Measurements from ENCODE around the gene CBARP.
A peak's percentile ranks its signal among the peaks of the same experiment; 100 is the strongest.

Gene CBARP, protein sequence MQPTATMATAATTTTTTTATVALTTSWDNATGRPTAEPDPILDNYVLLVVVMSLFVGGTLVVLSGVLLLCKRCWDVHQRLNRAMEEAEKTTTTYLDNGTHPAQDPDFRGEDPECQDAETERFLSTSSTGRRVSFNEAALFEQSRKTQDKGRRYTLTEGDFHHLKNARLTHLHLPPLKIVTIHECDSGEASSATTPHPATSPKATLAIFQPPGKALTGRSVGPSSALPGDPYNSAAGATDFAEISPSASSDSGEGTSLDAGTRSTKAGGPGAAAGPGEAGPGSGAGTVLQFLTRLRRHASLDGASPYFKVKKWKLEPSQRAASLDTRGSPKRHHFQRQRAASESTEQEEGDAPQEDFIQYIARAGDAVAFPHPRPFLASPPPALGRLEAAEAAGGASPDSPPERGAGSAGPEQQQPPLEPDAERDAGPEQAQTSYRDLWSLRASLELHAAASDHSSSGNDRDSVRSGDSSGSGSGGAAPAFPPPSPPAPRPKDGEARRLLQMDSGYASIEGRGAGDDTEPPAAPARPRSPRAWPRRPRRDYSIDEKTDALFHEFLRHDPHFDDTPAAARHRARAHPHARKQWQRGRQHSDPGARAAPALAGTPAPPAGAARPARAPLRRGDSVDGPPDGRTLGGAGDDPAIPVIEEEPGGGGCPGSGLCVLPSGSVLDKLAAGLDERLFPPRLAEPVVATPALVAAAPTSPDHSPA

DNA sequence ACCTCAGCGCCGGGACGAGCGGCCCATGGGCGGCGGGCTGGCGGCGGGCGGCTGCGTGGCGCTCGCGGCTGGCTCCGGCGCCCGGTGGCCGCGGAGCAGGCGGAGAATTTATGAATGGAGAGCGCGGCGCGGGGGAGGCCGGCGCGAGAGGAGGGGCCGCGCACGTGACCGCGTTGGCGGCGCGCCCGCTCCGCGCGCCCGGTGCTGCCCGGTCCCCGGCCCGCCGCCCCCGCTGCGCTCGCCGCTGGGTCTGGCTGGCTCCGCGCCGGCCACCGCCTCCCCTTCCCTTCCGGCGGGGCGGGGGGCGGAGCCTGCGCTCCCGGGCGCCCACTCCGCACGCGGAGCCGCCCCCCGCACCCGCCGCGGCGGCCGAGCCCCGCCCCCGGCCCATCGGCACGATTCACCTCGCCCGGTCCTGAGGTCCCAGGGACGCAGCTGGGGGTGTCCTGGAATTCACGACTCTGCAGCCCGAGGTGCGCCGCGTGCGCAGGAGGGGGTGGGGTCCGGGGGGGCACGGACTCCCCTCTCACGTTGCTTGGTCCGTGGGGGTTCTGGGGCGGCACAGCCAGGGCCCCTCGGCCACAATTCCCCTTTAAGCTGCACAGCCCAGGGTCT is at the start of gene CBARP:
Gene CBARP (minus strand): TSS at position 252 of the 615 bp plus-strand sequence. CDS start 1,905 bp downstream, outside the sequence.
- peak; percentile 25 for DNase-seq

DNA sequence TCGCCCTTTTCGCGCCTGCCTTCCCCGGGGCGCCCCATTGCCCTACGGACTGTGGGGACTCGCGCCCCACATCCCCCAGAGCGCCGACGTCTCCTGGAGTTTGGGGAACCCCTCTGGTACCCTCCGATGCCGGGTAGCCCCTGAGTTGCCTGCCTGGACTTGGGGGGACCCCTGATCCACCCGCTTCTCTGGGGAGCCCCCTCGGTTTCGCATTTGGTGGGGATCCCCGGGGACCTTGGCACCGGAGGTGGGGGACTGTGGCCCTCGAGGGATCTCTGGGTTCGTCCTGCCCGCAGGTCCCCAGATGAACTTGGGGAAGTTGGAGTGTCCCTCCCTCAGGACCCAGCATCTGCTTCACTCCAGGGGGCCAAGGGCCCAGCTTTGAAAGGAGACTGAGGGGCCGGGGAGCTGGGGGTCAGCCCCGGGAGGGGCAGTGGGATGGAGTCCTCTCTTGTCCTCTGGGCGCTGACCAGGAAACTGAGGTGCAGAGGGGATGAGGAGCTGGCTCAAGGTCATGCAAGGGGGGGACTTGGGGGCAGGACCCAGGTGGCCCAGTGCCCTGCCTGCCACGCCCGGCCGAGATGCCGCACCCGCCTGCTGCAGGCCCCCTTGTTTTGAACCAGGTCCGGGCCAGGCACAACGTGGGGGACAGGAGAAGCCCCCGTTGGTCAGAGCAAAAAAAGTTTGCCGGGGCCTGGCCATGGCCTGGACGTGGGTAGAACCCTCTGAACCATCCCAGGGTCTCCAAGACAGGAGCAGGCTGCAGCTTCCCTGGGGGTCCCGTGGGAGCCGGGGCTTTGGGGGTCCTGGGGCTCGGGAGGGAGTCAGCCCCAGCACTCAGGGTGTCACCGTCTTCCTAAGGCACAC is 48.9 kb upstream of the CBARP start:
- no peak for DNase-seq

DNA sequence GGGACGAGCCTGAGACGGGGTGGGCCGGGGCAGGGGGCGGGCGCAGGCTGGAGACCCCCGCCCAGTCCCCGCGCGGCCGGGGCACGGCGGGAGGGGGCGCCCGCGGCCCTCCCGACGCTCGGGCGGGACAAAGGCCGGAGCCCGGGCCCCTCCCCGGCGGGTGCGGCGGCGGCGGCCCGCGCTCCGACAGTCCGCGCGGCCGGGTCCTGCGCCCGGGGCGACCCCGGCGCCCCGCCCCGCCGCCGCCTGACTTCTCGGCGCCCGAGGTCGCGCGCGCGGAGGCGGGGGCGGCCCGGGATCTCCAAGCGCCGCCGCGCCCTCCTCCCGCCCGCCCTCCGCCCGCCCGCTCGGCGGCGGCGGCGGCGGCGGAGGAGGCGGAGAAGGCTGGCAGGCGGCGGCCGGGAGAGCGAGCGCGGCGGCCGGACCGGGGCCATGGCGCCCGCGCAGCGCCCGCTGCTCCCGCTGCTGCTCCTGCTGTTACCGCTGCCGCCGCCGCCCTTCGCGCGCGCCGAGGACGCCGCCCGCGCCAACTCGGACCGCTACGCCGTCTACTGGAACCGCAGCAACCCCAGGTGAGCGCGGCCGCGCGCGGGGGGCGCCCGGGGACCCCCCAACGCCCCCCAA is 48.0 kb upstream of the CBARP start, which contains the start of gene EFNA2:
Gene EFNA2 (plus strand): TSS at position 137 of the 624 bp plus-strand sequence. CDS start 296 bp downstream, at position 433.
- DNase-seq, result no peak

DNA sequence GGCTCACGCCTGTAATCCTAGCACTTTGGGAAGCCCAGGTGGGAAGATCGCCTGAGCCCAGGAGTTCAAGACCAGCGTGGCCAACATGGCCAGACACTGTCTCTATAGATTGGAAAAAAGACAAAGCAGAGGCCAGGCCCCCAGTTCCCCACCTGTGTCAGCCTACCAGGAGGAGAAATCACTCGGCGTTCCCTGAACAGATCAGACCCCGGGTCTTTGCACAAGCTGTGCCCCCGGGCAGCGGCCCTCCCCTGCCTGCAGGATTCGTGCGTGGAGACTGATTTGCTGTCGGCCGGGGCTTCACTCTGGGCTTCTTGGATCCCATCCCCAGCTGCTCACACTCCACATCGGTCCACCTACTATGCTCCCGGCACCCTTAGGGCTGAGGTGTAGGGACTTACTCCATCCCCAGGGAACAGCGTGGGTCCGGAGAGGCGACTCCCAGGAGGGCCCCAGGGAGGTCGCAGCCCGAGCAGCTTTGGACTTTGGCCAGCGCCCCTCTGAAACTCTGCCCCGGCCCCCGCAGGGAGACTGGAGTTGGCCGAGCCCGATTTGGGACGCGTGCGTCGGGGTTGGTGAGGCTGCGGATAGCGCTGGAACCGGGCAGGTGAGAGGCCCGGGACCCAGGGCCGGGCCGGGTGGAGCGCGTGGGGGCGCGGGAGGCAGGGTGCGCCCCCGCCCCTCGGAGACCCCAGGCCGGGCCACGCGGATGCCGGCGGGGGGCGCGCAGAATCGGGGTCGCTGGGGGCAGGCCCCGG is 47.4 kb upstream of the CBARP start:
- DNase-seq, result no peak

DNA sequence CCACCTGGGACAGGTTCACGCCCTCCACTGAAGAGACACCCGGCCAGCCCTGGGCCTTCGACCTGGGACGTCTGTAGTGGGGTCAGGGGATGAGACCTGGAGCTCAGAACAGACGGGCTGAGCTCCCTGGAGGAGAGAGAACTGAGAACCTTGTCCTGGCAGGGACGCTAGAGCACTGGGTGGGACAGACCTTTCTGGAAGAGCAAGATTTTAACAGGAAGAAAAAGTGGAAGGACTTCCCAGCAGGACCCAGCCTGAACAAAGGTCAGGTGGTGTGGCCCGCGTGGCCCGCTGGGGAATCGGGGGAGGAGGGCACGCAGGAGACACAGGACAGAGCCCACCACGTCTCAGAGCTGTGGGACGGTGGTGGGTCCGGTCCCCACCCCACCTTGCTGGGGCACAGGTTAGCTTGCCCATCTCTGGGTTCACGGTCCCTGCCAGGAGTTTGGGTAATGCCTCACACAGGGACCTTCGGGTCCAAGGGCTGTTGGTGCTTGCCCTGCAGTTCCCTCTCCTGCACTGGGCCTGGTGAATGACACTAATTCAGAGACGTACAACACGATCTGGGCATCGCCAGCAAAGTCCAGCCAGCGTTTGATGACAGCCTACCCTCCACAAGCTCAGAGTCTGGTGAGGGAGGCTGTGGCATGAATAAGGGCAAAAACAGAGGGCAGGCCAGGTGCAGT is 46.6 kb upstream of the CBARP start:
- DNase-seq, result no peak

DNA sequence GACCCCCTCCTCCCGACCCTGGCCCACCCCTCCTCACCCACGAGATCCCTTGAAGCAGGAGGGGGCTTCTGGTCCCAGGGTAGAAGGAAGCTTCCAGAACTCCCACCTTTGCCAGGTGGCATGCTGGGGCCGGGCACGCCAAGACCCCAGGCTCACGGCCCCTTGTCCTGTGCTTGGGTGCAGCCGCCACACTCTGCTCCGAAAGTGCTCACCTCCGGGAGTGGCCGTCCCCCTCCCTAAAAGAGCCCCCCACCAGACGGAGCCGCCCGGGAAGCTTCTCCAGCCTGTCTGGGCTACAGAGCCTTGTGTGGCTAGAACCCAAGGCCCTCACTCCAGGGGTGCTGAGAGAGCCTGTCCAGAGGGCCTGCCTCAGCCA is 46.1 kb upstream of the CBARP start:
- DNase-seq, result no peak

DNA sequence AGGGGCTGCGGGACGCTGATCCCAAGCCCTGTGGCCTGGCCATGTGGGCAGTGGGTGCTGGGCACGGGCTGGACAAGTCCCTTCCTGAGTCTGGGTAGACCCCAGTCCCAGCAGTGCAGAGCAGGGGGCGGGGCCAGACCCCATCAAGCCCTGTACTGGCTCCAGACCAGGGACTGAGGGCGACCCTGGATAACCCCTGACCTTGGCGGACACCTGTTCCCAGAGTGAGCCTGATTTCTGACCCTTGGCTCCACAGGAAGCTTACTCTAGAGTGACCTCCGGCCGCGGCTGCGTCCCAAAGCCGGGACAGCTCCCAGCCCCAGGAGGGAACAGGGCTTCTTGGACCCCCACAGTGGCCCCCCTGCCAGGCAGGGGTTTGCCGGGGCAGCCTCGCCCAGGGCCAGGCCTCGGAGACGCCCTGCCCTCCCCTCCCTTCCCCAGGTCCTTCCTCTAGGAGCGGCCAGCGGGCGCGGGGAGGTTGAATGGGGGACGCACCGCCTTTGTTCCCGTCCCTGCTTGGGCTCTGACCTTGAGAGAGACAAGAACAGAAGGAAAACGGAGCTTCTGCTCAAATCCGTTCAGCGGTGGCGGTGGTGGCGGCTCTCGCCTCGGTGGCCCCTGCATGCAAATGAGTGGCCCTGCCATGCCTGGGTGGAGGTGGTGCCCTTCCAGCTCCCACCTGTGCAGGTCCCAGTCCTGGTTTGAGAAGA is 45.6 kb upstream of the CBARP start:
- DNase-seq, result no peak

DNA sequence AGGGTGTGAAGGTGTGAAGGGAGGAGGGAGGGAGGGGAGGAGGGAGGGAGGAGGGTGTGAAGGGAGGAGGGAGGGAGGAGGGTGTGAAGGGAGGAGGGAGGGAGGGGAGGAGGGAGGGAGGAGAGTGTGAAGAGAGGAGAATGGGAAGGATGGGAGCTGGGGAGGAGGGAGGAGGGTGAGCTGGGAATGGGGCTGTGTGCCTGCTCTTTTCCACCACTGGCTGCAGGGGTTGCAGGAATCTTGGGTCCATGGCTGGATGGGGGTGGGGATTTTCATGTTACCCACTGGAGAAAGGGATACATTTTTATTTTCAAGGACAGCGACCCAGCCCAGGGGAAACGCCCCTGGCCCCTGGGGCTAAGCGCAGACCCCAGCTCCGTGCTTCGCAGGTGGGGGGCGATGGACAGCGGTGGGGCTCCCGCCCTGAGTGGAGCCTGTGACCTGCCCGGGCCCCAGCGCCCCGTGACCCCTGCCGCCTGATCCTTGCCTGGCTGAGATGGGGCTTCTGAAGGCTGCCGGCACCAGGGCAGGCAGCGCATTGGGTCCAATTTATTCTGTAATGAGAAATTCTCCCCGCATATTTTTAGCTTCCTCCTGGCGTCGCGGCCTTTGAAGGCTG is 44.9 kb upstream of the CBARP start:
- DNase-seq, result no peak

DNA sequence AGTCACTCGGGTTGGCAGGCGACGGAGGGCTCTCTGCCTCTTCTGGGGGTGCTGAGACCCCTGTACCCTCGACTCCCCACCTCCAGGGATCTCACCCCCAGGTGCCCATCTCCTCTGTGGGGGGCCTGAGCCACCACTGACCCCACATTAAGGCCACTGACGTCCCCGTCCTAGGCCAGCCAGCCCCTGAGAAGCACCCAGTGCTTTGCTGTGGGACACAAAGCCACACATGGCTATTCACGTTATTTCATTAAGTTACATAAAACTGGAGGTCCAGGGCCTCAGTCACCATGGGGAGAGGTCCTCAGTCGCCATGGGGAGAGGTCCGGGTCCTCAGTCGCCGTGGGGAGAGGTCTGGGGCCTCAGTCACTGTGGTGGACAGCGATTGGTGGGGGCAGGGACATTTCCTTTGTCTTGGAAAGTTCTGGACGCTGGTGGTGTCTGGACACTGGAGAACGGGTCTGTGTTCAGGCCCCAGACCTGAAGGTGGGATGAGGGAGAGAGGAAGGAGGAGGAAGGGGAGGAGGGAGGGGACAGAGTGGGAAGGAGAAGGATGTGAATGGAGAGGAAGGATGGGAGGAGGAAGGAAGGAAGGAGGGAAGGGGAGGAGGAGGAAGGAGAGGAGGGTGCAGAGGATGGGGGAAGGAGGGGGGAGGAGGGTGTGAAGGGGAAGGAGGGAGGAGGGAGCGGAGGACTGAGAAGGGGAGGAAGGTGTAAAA is 43.9 kb upstream of the CBARP start:
- no peak for DNase-seq

DNA sequence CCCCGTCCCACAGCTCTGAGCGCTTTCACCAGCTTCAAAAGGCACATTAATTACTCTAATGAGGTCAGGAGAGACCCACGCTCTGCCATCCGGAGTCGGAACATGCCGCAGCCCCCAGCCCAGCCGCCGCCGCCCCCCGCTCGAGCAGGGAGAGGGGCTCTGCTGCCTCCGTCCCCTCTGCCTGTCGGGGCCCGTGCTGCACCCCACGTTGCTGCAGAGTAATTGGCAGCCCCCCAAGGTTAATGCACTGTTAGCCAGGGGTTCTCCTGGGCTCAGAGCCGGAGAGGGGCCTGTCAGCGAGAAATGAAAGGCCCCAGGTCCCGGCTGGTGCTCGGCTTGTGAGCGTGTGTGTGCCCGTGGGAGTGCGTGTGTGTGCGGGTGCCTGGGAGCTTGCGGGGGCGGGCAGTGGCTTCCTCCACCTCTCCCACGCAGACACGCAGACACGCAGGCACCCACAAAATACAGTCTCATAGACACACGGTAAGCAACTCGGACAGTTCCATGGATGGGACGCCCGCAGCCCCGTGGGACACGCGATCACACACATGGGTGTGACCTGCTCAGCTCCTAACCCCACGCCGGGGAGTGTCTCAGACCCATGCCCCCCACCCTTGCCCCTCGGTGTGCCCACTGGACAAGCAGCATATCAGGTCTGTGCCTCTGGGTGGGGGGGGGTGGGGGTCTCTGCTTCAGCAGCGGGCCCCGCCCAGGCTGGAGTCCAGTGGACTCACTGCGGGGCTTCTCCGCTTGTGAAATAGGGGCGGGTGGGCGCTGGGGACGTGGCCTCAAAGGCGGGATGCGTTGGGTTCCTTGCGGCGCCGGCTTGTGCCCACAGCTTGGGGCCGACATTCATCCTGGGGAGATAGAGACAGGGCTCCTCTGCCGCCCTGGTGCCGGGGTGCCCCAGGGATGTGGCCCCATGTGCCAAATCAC is 43.1 kb upstream of the CBARP start:
- DNase-seq, result no peak

DNA sequence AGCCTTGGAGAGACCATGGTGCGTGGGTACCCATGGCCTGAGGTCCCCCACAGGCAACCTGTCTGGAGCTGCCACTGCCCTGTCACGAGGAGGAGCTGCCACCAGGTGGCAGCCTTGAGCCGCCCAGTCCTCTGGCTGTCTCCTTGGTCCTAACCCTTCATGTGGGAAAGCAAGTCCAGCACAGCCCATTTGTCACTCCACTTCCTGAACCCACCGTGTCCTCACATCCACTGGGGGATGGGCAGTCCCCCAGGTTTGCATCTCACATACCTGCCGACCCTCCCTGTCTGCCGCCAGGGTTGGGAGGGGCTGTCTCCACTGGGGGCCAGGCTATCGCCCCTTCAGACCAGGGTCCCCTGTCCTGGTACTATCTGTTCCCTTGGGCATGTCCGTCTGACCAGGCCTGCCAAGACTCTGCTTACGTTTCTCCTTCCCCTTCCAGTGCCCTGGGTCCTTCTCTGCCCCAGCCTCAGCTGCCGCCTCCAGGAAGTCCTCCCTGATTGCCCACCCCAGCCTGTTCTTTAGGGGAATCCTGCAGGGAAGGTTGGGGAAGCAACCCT is 42.1 kb upstream of the CBARP start:
- DNase-seq, result peak; percentile 66

DNA sequence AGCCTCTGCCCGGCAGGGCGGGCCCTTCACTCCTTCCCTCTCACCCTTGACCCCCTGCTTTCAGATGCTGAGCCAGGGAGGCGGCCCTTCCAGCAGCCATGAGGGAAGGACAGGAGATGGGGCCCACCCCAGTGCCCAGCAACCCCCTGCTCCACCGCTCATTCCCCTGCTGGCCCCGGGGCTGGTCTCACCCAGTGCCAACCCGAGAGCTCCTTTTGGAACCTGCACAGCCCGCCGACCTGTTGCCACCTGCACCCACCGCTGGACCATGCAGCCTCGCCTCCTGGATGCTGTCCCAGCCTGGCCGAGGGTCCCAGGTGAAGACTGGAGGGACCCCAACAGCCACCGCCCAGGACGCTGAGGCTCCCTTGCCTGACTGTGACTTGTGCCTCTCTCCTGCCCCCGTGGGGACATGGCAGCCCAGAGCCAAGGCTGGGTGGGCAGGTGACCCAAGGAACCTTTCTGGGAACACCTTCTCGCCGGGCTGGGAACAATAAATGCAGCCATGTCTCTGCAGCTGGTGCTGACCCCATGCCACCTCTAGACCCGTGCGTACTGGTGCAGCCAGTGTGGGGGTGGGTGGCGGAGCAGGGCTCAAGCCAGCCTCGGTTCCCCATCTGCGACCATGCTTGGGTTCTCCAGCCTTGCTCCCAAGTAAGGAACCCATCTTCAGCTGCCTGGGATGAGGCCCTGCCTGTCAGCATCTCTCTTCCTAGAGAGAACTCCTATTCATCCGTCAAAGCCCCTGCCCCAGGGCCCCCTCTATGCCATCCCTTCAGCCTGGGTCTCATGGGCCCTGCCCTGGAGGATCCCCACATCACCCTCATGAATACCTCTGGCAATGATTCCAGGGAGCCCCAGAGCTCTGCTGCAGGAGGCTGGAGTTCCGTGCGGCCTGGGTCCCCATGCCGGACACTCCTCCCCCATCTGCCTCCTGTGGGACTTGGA is 41.2 kb upstream of the CBARP start:
- no peak for DNase-seq

DNA sequence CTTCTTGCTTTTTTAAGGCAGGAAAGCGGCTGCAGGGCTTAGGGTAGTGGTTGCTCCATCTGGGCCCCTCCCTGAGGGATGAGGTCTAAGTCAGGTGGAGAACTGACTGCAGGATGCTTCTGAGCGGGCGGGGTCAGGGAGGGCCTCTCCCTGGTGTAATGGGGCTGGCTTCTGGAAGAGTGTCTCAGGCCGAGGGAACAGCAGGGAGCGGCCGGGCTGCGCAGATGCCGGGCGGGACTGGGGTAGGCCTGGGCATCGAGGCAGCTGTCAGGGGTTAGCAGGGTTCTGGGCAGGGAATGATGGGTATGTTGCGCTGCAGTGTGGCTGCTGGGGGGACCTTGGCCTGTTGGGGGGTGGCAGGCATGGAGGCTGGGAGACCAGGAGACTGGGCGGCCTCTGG is 40.3 kb upstream of the CBARP start:
- DNase-seq, result no peak

DNA sequence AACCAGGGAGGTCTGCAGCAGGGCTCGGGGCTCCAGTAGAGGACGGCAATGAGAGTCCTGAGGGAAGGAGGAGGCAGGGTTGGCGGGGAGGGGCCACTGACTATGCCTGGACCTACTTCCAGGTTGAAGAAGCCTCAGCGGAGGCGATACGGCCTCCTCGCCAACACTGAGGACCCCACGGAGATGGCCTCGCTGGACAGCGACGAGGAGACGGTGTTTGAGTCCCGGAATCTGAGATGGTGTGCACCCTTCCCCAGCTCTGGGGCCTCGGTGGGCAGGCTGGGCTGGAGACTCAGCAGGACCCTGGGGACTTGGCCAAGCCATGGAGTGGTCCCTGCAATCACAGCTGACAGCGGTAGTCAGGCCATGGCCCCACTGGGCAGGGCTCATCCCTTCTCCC is 39.3 kb upstream of the CBARP start:
- no peak for DNase-seq

DNA sequence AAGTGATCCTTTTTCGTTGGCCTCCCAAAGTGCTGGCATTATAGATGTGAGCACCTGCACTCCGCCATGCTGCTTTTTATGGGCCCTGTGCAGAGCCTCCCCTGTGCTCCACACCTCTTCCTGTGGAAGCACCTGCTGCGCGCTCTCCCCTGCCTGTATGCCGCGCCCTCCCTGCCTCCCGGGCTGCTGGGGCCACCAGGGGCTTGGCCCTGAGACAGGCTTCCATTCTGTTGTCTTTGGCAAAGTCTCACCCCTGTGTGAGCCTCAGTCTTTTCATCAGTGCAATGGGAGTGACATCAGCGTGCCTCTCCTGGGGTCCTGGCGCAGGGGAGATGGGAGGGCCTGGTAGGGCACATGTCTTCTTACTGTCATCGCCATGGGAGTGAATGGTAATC is 38.8 kb upstream of the CBARP start:
- DNase-seq, result no peak

DNA sequence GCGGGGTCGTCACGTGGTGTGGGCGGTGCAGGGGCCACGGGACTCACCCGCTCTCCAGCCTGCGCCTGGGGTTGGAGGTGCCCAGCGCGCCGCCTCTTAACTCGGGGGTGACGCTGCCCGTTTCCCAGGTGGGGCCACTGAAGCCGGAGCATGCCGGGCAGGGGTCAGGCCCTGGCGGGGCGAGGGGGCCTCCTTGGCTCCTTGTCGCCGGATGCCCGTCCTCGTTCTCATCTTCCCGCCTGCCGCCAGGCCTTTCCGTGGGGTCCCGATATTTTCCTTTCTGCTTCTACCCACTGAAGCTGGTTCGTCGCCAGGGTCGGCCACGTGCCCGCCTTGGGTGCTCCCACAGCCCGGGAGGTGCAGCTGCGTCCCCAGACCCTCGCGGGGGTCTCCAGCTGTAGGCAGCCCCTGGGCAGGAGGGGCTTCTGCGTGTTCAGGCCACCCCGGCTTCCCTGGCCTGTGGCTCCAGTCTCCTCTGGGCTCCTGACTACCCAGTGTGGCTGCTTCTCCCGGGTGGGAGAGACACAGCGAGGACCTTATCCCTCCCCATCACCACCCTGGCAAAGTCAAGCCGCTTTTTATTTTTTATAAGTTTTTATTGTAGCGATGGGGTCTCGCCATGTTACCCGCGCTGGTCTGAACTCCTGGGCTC is 38.3 kb upstream of the CBARP start:
- DNase-seq, result no peak
